Keratinocyte (primary cell): ENCODE measurements around the gene ARHGDIA. TPM values are rescaled to one million over a fixed set of nuclear protein-coding genes. Genes with fewer than 3 reads are reported as not detected.
A peak's percentile ranks its signal among the peaks of the same experiment; 100 is the strongest.

Experiments used
- DNase-seq: peaks from one replicate; pipeline ENCODE4 v3.0.0-alpha.2; 2011; ENCODE audit warnings: low read depth, missing footprints, low spot score
- FAIRE-seq: peaks from 2 replicates; lab custom pipeline; 2011; peaks lifted over from hg19 to GRCh38; lab: Jason Lieb, UNC
- H2AFZ ChIP-seq: 2 replicates; pipeline ENCODE4 v1.6.0; 2012; ENCODE audit warnings: low read length, control low read depth, inconsistent platforms; ENCODE audit not compliant: control insufficient read depth
- H3K27ac ChIP-seq: 2 replicates; pipeline ENCODE4 v1.5.1; 2011; ENCODE audit warnings: low read length; ENCODE audit not compliant: control insufficient read depth, insufficient read depth
- H3K27me3 ChIP-seq: 3 replicates; pipeline ENCODE4 v1.6.0; 2011; ENCODE audit warnings: low read length; ENCODE audit not compliant: control insufficient read depth, insufficient read depth; ENCODE audit errors: extremely low read depth
- H3K36me3 ChIP-seq, 2 experiments: 2 replicates in 1 of 2; 3 replicates in 1 of 2; pipeline ENCODE4 v1.5.1; 2011; ENCODE audit warnings: low read length in 2 of 2, mild to moderate bottlenecking in 1 of 2; ENCODE audit not compliant: control insufficient read depth in 2 of 2, insufficient read depth in 2 of 2; ENCODE audit errors: extremely low read depth in 1 of 2
- H3K4me1 ChIP-seq: 3 replicates; pipeline ENCODE4 v1.5.1; 2011; ENCODE audit warnings: low read length; ENCODE audit not compliant: control insufficient read depth, insufficient read depth; ENCODE audit errors: extremely low read depth
- H3K4me2 ChIP-seq: 3 replicates; pipeline ENCODE4 v1.6.0; 2011; ENCODE audit warnings: low read depth, low read length; ENCODE audit not compliant: control insufficient read depth, insufficient read depth; ENCODE audit errors: extremely low read depth
- H3K4me3 ChIP-seq, 3 experiments: fragments of 200-600 bp in 1 of 3; sonication (generic) in 1 of 3; 2 replicates in 2 of 3; 3 replicates in 1 of 3; pipeline ENCODE4 v1.5.1; 2011 to 2016; ENCODE audit warnings: low read length in 3 of 3, mild to moderate bottlenecking in 3 of 3, control low read depth in 2 of 3, inconsistent platforms in 1 of 3, low read depth in 1 of 3, mixed read lengths in 1 of 3, mixed run types in 1 of 3, moderate library complexity in 1 of 3; ENCODE audit not compliant: control insufficient read depth in 2 of 3, insufficient read depth in 2 of 3; ENCODE audit errors: extremely low read depth in 1 of 3
- H3K79me2 ChIP-seq: 2 replicates; pipeline ENCODE4 v1.6.0; 2012; ENCODE audit warnings: low read length; ENCODE audit not compliant: control insufficient read depth, insufficient read depth
- H3K9ac ChIP-seq: 3 replicates; pipeline ENCODE4 v1.6.0; 2011; ENCODE audit warnings: low read length; ENCODE audit not compliant: control insufficient read depth, insufficient read depth; ENCODE audit errors: extremely low read depth
- H3K9me1 ChIP-seq: 3 replicates; pipeline ENCODE4 v1.6.0; 2011; ENCODE audit warnings: low read length; ENCODE audit not compliant: control insufficient read depth, insufficient read depth; ENCODE audit errors: extremely low read depth
- H3K9me3 ChIP-seq: 2 replicates; pipeline ENCODE4 v1.5.1; 2012; ENCODE audit warnings: low read depth, low read length; ENCODE audit not compliant: control insufficient read depth
- H4K20me1 ChIP-seq: 3 replicates; pipeline ENCODE4 v1.6.0; 2011; ENCODE audit warnings: low read length; ENCODE audit not compliant: control insufficient read depth, insufficient read depth; ENCODE audit errors: extremely low read depth
- EZH2 ChIP-seq: IDR thresholded peaks from one replicate; pipeline ENCODE4 v1.6.1; 2012; ENCODE audit warnings: inconsistent platforms, mild to moderate bottlenecking, low read length, moderate library complexity
- dilution Hi-C: fragments of 300-500 bp; cut with MboI; formaldehyde crosslinking; loops from one replicate; pipeline ENCODE4 v1.7.0; 2020; ENCODE audit warnings: low sequenced_read_pairs; ENCODE audit not compliant: extremely low pct_ligation_motif_present
- polyA plus RNA-seq, 5 experiments: library from polyadenylated mRNA; depleted of rRNA in 3 of 5; stranded (reverse) in 3 of 5; stranded (forward) in 1 of 5; unstranded in 1 of 5; fragments of >200 nt; gene quantifications; 1 replicate in 1 of 5; 2 replicates in 3 of 5; 3 replicates in 1 of 5; pipeline versions ENCODE4 v1.2.1 to v1.2.3, GENCODE V29; 2011 to 2012; ENCODE audit warnings: missing spikeins in 2 of 5, low read depth in 1 of 5, low replicate concordance in 1 of 5
- TF ChIP-seq, protein P1 (sequence below), 3 experiments: IDR thresholded peaks in 1 of 3; conservative IDR thresholded peaks in 1 of 3; optimal IDR thresholded peaks in 1 of 3; 2 replicates in 2 of 3; 3 replicates in 1 of 3; pipeline versions ENCODE3 to v1.5.1; 2011; ENCODE audit warnings: low read length in 3 of 3, mild to moderate bottlenecking in 3 of 3, moderate library complexity in 2 of 3, control low read depth in 1 of 3, inconsistent platforms in 1 of 3; ENCODE audit not compliant: insufficient read depth in 2 of 3; ENCODE audit errors: extremely low read depth in 1 of 3

Gene ARHGDIA
- polyA plus RNA-seq, 1 donor (not counting 4 experiments of a cell fraction or from before 2014, with no cell fraction given): 65.7 TPM

DNA sequence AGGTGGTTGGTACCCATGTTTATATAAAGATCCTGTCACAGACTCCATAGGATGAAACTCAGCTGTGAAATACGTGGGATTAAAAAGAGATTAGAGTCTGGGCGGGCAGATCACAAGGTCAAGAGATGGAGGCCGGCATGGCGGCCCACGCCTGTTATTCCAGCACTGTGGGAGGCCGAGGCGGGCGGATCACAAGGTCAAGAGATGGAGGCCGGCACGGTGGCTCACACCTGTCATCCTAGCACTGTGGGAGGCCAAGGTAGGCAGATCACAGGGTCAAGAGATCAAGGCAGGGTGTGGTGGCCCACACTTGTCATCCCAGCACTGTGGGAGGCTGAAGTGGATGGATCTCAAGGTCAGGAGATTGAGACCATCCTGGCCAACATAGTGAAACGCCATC lies 24.3 kb upstream of the ARHGDIA start:
- DNase-seq: no peak
- Histone ChIP-seq H3K9me3 (no peaks in the 10 kb centered on the region), H3K4me2 (no peak overlapping the region), H3K27me3 (no peaks in the 10 kb centered on the region), H2AFZ (no peak overlapping the region), H3K79me2 (peaks cover 21% of the 10 kb centered on the region), H3K27ac (no peak overlapping the region), H3K4me3 (no peak overlapping the region), H3K9ac (no peak overlapping the region), H3K9me1 (no peaks in the 10 kb centered on the region), H4K20me1 (peaks cover 8% of the 10 kb centered on the region), H3K36me3 (peaks cover 15 to 29% of the 10 kb centered on the region in 2 experiments), H3K4me1 (peaks cover 31% of the 10 kb centered on the region)
- dilution Hi-C loops: no loop called here
- no peak for TF ChIP-seq EZH2
- TF ChIP-seq, protein P1, sequence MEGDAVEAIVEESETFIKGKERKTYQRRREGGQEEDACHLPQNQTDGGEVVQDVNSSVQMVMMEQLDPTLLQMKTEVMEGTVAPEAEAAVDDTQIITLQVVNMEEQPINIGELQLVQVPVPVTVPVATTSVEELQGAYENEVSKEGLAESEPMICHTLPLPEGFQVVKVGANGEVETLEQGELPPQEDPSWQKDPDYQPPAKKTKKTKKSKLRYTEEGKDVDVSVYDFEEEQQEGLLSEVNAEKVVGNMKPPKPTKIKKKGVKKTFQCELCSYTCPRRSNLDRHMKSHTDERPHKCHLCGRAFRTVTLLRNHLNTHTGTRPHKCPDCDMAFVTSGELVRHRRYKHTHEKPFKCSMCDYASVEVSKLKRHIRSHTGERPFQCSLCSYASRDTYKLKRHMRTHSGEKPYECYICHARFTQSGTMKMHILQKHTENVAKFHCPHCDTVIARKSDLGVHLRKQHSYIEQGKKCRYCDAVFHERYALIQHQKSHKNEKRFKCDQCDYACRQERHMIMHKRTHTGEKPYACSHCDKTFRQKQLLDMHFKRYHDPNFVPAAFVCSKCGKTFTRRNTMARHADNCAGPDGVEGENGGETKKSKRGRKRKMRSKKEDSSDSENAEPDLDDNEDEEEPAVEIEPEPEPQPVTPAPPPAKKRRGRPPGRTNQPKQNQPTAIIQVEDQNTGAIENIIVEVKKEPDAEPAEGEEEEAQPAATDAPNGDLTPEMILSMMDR (optimal IDR thresholded peaks at IDR 0.05 in 1 of 3, IDR thresholded peaks at IDR 0.05 in 1 of 3, conservative IDR thresholded peaks at IDR 0.05 in 1 of 3; ENCODE audit: extremely low read depth in 1 of 3, insufficient read depth in 2 of 3, low read length in 3 of 3): no peak
- no peak for FAIRE-seq

DNA sequence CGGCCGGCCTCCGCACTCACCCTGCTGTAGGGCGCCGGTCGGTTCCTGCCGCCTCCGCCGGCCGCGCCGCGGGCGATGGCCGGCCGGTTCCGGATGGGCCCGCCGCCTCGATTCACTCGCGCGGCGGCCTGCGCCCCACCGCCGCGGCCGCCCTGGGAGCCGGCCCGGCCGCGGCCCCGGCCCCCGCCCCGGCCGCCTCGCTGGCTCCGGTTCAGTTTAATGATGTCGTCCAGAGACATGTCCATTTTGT lies 20.1 kb upstream of the ARHGDIA start:
- Histone ChIP-seq H3K4me3 (peak overlapping the region; percentile 81 to 91 (median 88)), H3K9me3 (no peaks in the 10 kb centered on the region), H3K27ac (peak overlapping the region; percentile 82), H3K36me3 (peaks cover 31 to 32% of the 10 kb centered on the region in 2 experiments), H3K9ac (peak overlapping the region; percentile 92), H3K27me3 (no peaks in the 10 kb centered on the region), H3K4me1 (peaks cover 13% of the 10 kb centered on the region), H3K79me2 (peaks cover 57% of the 10 kb centered on the region), H3K9me1 (no peaks in the 10 kb centered on the region), H3K4me2 (no peak overlapping the region), H2AFZ (no peak overlapping the region), H4K20me1 (no peaks in the 10 kb centered on the region)
- dilution Hi-C loops: no loop called here
- TF ChIP-seq, protein P1 (optimal IDR thresholded peaks at IDR 0.05 in 1 of 3, IDR thresholded peaks at IDR 0.05 in 1 of 3, conservative IDR thresholded peaks at IDR 0.05 in 1 of 3; ENCODE audit: extremely low read depth in 1 of 3, insufficient read depth in 2 of 3, low read length in 3 of 3): no peak
- no peak for TF ChIP-seq EZH2
- FAIRE-seq (no peak), DNase-seq (no peak)
